A673 (cell line): ENCODE data around the gene SUPT3H. TPM values are rescaled to one million over a fixed set of nuclear protein-coding genes. Genes with fewer than 3 reads are reported as not detected.
A peak's percentile ranks its signal among the peaks of the same experiment; 100 is the strongest.

Experiments
- BruUV-seq: library from RNA; stranded (reverse); fragments of 400-500 nt; replicated peaks from 2 replicates; lab custom pipeline; 2021; lab: Mats Ljungman, UMichigan
- CTCF ChIA-PET: fragments of 300-600 bp; sonication (Branson Sonifier 250); formaldehyde crosslinking; loops from one replicate; lab custom pipeline; 2022; ENCODE audit warnings: antibody characterized with exemption; lab: Charles Lee
- POLR2A ChIA-PET: fragments of 300-600 bp; sonication (Branson Sonifier 250); formaldehyde crosslinking; loops from one replicate; lab custom pipeline; 2022; ENCODE audit warnings: antibody characterized with exemption; ENCODE audit not compliant: low non-redundant PET; lab: Charles Lee
- DNase-seq: peaks from one replicate; pipeline ENCODE4 v3.0.0-alpha.2; 2015; ENCODE audit warnings: low spot score
- H3K27ac ChIP-seq: fragments of 200-600 bp; sonication (generic); 2 replicates; pipeline ENCODE4 v1.5.1; 2016; ENCODE audit warnings: mixed run types, low read depth, mild to moderate bottlenecking, mixed read lengths, antibody characterized with exemption, low read length; ENCODE audit not compliant: poor library complexity, severe bottlenecking
- H3K27me3 ChIP-seq: fragments of 200-600 bp; sonication (generic); replicated peaks from 2 replicates; pipeline ENCODE4 v1.6.1; 2017; ENCODE audit warnings: mixed run types, low read depth, mild to moderate bottlenecking, mixed read lengths, antibody characterized with exemption, low read length; ENCODE audit not compliant: insufficient read depth, poor library complexity
- H3K36me3 ChIP-seq: fragments of 200-600 bp; sonication (generic); 2 replicates; pipeline ENCODE4 v1.6.1; 2016; ENCODE audit warnings: mixed run types, mild to moderate bottlenecking, mixed read lengths, antibody characterized with exemption, low read length; ENCODE audit not compliant: insufficient read depth, poor library complexity, severe bottlenecking
- H3K4me1 ChIP-seq: fragments of 200-600 bp; sonication (generic); 2 replicates; pipeline ENCODE4 v1.6.1; 2017; ENCODE audit warnings: mixed run types, mild to moderate bottlenecking, mixed read lengths, antibody characterized with exemption, low read length; ENCODE audit not compliant: insufficient read depth, poor library complexity, severe bottlenecking
- H3K4me3 ChIP-seq: fragments of 200-600 bp; sonication (generic); 2 replicates; pipeline ENCODE4 v1.5.1; 2016; ENCODE audit warnings: low read depth, mixed run types, mild to moderate bottlenecking, mixed read lengths, low read length; ENCODE audit not compliant: poor library complexity, severe bottlenecking
- H3K9me3 ChIP-seq: fragments of 200-600 bp; sonication (generic); 2 replicates; pipeline ENCODE4 v1.6.1; 2016; ENCODE audit warnings: mixed run types, low read depth, mild to moderate bottlenecking, mixed read lengths, antibody characterized with exemption, low read length; ENCODE audit not compliant: poor library complexity, severe bottlenecking
- EZH2 ChIP-seq: fragments of 200-600 bp; sonication (generic); IDR thresholded peaks from 2 replicates; pipeline ENCODE4 v1.6.1; 2017; ENCODE audit warnings: borderline replicate concordance, low read depth, mild to moderate bottlenecking, mixed read lengths, antibody characterized with exemption, low read length; ENCODE audit not compliant: poor library complexity, severe bottlenecking
- intact Hi-C: fragments of 100-400 bp; cut with micrococcal nuclease; formaldehyde crosslinking; loops from one replicate; pipeline ENCODE4 v1.10.0; 2022; ENCODE audit not compliant: unreplicated experiment
- total RNA-seq: library from RNA; stranded (reverse); gene quantifications from 2 replicates; pipeline ENCODE4 v1.2.3, GENCODE V29; 2021
- TF ChIP-seq, protein P1 (sequence below): fragments of 300-800, 200-600 bp; sonication (generic); conservative IDR thresholded peaks from 2 replicates; pipeline ENCODE4 v1.5.1; 2017; ENCODE audit warnings: low read depth, mild to moderate bottlenecking, antibody characterized with exemption, low read length, moderate library complexity, mixed read lengths

Gene SUPT3H
- total RNA-seq, 1 experiment from 2014 or later, result 10.8 TPM

DNA sequence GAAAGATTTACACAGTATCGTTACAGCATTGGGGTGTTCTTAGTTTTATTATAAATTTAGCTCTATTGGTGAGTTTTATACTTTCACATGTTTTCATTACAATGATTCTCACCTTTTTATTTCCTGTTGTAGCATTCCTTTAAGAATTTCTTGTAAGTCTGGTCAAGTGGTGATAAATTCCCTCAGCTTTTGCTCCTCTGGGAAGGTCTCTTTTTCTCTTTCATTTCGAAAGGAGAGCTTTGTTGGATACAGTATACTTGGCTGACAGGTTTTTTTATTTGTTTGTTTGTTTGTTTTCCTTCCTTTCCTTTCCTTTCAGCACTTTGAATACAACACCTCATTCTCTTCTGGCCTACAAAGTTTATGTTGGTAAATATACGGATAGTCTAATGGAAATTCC, 299.3 kb downstream of the SUPT3H start:
- ChIA-PET CTCF (no interaction called here), POLR2A (no interaction called here)
- H3K27ac ChIP-seq, result no peak overlapping the region
- no peak for DNase-seq
- H3K4me3 ChIP-seq, result no peak overlapping the region
- intact Hi-C loops, result no loop called here
- no TSS peak for BruUV-seq
- no peaks in the 10 kb centered on the region for H3K36me3 ChIP-seq
- peaks cover 12% of the 10 kb centered on the region for H3K4me1 ChIP-seq
- H3K27me3 ChIP-seq, result no peaks in the 10 kb centered on the region
- H3K9me3 ChIP-seq, result peaks cover 12% of the 10 kb centered on the region
- TF ChIP-seq EZH2, result no peak

DNA sequence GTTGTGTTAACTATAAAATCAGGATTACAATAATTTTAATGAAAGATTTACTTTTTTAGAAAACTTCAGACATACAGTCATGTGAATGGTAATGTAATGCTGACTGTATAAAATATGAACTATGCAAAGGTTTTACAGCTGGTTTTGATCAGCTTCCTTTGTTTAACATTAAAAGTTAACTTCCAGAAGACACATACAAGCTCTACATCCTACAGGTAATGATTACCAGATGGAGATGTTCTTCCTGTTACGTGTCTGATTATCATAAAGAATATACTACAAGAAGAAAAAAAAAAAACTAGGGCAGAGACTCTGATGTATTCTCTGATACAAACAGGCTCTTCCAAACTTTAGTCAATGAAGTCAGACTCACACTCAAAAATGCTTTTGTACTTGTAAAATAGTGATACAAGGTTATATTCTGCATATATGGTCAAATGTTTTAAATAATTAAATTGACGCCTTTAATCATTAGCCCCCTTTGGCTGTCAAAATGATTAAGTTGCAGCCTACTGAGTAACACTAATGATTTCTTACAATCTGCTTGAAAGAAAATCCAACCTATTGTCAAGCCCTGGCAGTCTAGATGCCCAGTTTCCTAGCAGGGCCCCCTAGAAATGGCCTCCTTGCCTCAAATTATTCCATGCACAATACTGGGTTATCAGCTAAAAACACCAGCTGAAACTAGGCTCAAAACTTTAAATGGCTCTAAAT, 301.4 kb downstream of the SUPT3H start:
- Histone ChIP-seq H3K4me3 (no peak overlapping the region), H3K9me3 (peaks cover 12% of the 10 kb centered on the region), H3K27me3 (no peaks in the 10 kb centered on the region), H3K36me3 (no peaks in the 10 kb centered on the region), H3K4me1 (peaks cover 12% of the 10 kb centered on the region), H3K27ac (no peak overlapping the region)
- intact Hi-C loops, result no loop called here
- CTCF ChIA-PET, result no interaction called here
- POLR2A ChIA-PET, result no interaction called here
- TF ChIP-seq, protein P1, sequence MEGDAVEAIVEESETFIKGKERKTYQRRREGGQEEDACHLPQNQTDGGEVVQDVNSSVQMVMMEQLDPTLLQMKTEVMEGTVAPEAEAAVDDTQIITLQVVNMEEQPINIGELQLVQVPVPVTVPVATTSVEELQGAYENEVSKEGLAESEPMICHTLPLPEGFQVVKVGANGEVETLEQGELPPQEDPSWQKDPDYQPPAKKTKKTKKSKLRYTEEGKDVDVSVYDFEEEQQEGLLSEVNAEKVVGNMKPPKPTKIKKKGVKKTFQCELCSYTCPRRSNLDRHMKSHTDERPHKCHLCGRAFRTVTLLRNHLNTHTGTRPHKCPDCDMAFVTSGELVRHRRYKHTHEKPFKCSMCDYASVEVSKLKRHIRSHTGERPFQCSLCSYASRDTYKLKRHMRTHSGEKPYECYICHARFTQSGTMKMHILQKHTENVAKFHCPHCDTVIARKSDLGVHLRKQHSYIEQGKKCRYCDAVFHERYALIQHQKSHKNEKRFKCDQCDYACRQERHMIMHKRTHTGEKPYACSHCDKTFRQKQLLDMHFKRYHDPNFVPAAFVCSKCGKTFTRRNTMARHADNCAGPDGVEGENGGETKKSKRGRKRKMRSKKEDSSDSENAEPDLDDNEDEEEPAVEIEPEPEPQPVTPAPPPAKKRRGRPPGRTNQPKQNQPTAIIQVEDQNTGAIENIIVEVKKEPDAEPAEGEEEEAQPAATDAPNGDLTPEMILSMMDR, result no peak
- no peak for TF ChIP-seq EZH2
- BruUV-seq, result no TSS peak
- peak; percentile 41 for DNase-seq

DNA sequence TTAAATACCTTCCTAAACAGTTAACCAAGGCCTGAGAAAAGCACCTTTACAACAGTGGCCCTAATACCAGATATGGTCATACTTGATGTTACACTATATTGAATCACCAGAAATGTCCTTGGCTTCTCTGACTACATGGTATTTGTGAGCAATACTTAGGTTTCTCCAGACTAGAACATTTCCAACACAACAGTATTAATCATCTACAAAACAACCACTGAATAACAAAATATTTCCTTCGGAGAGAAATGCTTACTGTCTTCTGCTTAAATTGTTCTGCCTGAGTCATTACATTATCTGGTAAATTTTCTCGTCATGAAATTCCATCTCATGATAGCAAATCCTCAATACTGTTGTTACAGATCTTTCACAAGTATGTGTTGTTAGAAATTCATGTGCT, 302.5 kb downstream of the SUPT3H start:
- POLR2A ChIA-PET, result no interaction called here
- H3K36me3 ChIP-seq, result no peaks in the 10 kb centered on the region
- TF ChIP-seq EZH2, result no peak
- TF ChIP-seq, protein P1, result no peak
- CTCF ChIA-PET, result no interaction called here
- DNase-seq, result no peak
- H3K27me3 ChIP-seq, result no peaks in the 10 kb centered on the region
- BruUV-seq, result no TSS peak
- peaks cover 12% of the 10 kb centered on the region for H3K4me1 ChIP-seq
- H3K9me3 ChIP-seq, result peaks cover 12% of the 10 kb centered on the region
- intact Hi-C loops, result no loop called here
- no peak overlapping the region for H3K4me3 ChIP-seq
- H3K27ac ChIP-seq, result no peak overlapping the region

DNA sequence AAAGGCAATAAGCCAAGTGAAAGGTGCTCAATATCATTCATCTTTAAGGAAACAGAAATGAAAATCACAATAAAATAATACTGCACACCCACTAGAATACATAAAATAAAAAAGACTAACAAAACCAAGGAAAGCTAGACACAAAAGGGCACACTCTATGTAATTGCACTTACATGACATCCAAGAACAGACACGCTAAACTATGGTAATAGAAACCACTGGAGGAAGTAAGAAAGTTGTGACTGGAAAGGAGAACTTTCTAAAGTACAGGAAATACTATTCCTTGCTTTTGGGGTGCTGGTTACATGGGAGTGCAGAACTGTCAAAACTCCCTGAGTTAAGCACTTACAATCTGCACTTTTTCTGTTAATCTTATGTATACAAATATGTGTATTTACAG, 303.3 kb downstream of the SUPT3H start:
- no peaks in the 10 kb centered on the region for H3K27me3 ChIP-seq
- no TSS peak for BruUV-seq
- intact Hi-C loops, result no loop called here
- H3K27ac ChIP-seq, result no peak overlapping the region
- H3K4me3 ChIP-seq, result no peak overlapping the region
- CTCF ChIA-PET, result no interaction called here
- H3K4me1 ChIP-seq, result peaks cover 12% of the 10 kb centered on the region
- POLR2A ChIA-PET, result no interaction called here
- no peak for DNase-seq
- H3K9me3 ChIP-seq, result peaks cover 12% of the 10 kb centered on the region
- TF ChIP-seq EZH2, result no peak
- TF ChIP-seq, protein P1, result no peak
- no peaks in the 10 kb centered on the region for H3K36me3 ChIP-seq
